ENCODE data around the gene SV2A.

The SV2A gene

GRCh38 chr1:149929856-149930255, 12.2 kb upstream of the SV2A start:
- no peak for DNase-seq (ENCODE audit: extremely low read depth in 1 of 2, low read depth in 1 of 2)

DNA sequence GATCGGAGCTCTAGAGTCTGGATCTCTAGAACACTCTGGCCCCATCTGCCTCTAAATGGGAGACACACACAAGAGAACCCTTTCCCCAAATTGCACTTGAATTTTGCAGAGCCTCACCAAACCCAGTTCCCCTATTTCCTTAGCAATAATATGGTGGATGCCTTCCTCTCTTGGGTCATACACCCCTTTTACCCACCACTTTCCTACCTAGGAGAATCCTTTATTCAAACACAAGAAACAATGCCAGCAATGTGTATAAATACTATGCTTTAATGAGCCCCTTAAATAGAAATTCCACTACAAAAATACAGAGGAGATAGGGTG, 10.7 kb upstream of the SV2A start:
- no peak for DNase-seq (ENCODE audit: extremely low read depth in 1 of 2, low read depth in 1 of 2)

- DNase-seq (ENCODE audit: extremely low read depth in 1 of 2, low read depth in 1 of 2), result peak; percentile 87 to 93
Measured at GRCh38 chr1:149927563-149928400, 10.1 kb upstream of the SV2A start, which contains the start of gene SF3B4. Gene SF3B4, minus strand, starts transcription at chr1:149927803. Its CDS starts 44 bp downstream, at chr1:149927759.

DNA sequence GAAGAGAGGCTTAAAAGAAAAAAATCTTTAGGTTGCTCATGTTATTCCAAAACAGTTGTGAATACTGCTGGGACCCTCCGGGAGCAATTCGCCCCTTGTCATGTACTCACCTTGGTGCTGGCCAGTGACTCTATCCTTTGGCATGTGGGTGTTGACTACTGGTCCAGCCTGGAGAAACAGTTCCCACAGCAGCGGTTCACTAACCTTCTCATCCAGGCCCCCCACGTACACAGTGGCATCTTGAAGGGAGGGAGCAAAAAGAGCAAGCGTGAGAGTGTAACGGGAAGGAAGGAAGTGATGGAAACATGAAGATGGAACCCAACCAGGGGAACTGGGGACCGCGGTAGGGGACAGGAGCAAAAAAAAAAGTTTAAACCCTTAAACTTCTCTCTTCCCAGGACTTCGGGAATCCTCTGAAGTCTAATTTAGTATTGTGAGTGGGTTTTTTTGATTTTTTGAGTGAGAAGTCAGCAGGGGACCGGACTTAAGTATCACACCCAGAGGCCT, 9.5 kb upstream of the SV2A start:
- no peak for DNase-seq (ENCODE audit: extremely low read depth in 1 of 2, low read depth in 1 of 2)

DNA sequence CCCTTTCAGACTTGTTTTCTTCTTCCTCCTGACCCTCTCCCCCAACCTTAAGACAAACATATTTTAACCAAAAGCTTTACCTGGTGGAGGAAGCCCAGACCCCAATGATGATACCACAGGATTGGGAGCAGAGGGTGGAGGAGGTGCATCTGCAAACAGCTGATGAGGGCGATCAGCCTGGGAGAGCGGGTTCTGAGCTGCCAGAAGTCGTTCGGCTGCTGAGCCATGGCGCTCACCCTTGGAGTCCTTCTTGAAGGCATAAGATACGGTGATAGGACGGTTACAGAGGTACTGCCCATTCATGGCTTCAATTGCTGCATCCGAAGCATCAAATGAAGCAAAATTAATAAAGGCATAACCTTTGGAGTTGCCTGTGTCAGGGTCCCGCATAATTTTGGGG, 8.7 kb upstream of the SV2A start:
- no peak for DNase-seq (ENCODE audit: extremely low read depth in 1 of 2, low read depth in 1 of 2)

GRCh38 chr1:149925751-149926150, 8.1 kb upstream of the SV2A start:
- DNase-seq (ENCODE audit: extremely low read depth in 1 of 2, low read depth in 1 of 2), result no peak

DNA sequence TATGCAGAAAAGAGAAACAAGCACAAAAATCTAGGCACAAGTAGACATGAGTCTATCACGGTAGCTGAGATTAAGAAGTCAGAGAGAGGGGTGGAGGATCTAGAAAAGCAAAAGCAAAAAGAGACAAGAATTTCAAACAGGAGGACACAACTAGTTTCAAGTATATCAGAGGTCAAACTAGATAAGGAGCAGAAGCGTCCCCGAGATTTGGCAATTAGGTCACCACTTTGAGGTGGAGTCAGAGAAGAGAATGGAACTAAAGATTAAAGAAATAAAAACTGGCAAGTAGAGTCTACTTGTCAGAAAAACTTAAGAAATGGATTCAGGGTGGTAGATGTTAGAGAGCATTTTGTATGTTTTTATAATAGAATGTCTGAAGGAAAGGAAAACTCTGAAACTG, 7.7 kb upstream of the SV2A start:
- no peak for DNase-seq (ENCODE audit: extremely low read depth in 1 of 2, low read depth in 1 of 2)

DNA sequence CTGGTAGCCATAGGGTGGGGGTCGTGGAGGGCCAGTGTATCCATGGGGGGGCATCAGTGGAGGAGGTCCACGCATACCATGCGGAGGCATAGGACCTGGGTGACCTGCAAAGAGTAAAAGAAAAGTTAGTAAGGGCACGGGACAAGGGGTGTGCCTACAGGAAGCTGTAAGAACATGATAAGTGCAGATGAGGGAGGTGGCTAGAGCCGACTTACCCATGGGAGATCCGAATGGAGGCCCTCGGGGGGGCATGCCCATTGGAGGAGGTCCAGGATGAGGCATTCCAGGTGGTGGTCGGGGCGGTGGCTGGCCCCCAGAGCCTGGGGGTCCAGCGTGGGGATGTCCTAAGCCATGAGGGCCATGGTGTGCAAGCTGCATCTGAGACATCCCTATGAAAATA, 6.0 kb upstream of the SV2A start:
- DNase-seq (ENCODE audit: extremely low read depth in 1 of 2, low read depth in 1 of 2), result no peak

GRCh38 chr1:149916898-149917252, 769 bp downstream of the SV2A start:
- no peak for DNase-seq (ENCODE audit: extremely low read depth in 1 of 2, low read depth in 1 of 2)

GRCh38 chr1:149916193-149916897, 1.3 kb downstream of the SV2A start:
- DNase-seq (ENCODE audit: extremely low read depth in 1 of 2, low read depth in 1 of 2), result no peak

- DNase-seq (ENCODE audit: extremely low read depth in 1 of 2, low read depth in 1 of 2), result no peak
Measured at GRCh38 chr1:149915429-149916192, 2.0 kb downstream of the SV2A start.

- no peak for DNase-seq (ENCODE audit: extremely low read depth in 1 of 2, low read depth in 1 of 2)
Measured at GRCh38 chr1:149914545-149914944, 3.1 kb downstream of the SV2A start.

DNA sequence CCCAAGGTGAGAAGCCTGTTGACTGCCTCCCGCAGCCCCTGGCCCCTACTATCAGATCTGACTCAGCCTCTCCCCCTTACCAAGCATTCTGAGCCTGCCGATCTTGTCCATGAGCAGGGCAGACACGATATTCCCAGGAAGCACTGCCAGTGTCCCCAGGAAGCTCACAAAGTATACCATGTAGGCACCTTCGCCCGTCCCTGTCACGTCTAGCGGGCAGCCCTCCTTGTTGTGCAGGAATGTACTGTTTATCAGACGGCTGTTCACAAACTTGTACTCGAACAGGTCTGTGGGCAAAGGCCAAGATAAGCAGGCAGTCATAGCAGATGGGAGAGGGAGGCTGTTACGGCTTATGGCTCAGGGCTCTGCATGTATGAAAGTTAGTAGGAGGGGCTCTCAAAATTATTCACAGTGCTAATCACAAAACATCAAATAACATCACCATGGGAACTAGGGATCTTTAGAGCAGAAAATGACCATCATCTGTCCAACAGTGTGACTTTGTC, 11.0 kb downstream of the SV2A start:
- DNase-seq (ENCODE audit: extremely low read depth in 1 of 2, low read depth in 1 of 2), result no peak

DNA sequence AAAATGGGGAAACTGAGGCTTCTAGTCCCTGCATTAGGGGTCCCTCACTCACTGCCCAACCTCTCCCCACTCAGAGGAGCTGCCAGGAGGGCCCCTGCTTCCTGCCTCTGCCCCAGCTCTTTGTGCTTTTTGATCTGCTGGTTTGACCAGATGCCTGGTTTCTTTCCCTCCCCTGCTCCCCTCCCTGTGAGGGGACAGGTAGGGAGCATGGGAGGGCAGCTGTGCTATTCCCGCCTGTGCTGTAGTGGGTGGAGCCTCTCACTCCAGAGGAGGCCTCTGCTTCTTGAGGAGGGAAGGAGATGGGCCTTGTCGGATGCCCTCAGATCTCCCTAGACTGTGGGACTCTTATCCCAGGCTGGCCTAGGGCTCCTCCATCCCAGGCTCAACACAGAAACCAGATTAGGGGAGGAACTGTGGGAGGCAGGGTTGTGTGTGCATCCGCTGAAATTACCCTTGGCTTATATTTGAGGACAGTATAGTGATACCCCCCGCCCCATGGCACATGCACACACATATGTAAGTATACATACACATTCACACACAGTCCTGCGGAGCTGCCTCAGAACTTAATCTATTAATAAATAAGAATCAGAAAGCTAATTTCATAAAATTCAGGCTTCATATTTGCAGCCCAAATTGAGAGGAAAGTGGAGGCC, 13.7 kb downstream of the SV2A start:
- no peak for DNase-seq (ENCODE audit: extremely low read depth in 1 of 2, low read depth in 1 of 2)

DNA sequence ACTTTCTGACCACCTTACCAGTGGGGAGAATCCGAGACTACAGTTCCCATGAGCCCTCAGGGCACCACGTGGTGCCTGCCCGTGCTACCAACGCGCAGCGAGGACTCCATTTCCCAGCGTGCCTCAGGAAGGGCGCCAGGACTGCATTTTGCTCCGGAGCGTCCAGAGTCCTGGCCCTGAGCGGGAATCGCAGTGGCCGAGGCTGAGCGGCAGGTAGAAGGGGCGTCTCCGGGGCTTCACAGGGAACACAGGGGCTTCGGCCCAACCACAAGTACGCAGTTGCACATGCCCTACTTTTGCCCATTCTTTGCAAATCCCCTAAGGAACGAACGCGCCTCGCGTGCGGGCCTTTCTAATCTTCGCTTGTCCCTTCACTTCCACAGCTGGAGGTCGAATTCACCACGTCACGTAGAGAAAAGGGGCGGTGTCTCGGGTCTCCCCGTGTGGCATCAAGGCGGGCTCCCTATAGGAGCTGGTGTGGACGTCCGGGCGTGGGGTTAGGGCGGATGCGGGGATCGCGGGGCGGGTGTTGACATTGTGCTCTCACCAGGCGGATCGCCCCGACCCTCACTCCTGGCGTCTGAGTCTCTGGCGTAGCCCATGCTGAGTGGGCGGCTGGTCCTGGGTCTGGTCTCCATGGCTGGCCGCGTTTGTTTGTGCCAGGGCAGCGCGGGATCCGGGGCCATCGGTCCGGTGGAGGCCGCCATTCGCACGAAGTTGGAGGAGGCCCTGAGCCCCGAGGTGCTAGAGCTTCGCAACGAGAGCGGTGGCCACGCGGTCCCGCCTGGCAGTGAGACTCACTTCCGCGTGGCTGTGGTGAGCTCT, 18.0 kb downstream of the SV2A start, which contains the start of gene BOLA1:
BOLA1 (plus strand) TSS at position 109 of the 825 bp plus-strand sequence; CDS start at position 601, 492 bp downstream.
- DNase-seq (ENCODE audit: extremely low read depth in 1 of 2, low read depth in 1 of 2), result peak; percentile 39 to 69

- no peak for DNase-seq (ENCODE audit: extremely low read depth in 1 of 2, low read depth in 1 of 2)
Measured at GRCh38 chr1:149896575-149896974, 21.1 kb downstream of the SV2A start.

DNA sequence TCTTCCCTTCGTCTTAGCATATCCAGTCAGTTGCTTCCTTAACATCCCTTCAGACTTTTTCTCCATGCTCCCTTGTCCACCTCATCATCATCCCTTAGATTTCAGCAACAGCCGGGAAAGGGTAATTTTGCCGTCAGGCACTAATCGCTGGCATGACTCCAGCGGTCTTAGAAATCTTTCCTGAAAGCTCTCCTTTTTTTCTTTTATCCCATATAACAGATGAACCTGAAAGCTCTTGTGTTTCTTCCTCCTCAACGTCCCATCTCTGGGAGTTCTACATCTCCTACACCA, 28.7 kb downstream of the SV2A start:
- no peak for DNase-seq (ENCODE audit: extremely low read depth in 1 of 2, low read depth in 1 of 2)

DNA sequence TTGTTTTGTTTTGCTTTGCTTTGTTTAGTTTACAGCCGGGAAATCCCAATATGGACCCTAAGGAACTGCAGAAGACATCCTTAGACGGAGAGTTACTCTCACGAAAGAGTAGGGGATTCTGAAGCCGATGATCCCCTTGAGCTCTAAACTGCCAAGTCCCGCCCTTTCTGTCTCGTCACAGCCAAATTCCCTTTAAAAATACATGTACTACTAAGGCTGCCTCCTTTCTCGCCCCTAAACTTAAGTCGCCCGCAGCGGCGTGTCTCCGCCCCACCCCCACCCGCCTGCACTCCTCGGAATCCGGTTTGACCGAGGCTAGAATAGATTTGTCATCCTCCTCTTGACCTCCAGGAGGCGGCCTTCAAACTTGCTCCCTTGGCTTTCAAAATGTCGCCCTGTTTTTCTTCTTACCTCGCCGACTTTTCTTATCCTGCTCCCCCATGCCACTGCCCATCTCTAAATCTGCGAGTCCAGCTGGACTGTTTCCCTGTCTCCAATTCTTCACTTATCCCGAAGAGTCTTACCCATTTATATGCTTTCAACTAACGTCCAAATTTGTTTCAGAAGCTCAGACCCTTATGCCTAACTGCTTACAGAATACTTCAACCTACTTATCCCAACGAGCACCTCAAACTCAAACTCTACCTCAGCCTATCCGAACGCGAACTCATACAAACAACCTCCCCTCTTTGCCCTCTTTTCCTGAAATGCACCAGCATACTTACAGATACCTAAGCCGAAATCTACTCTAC, 29.2 kb downstream of the SV2A start:
- DNase-seq (ENCODE audit: extremely low read depth in 1 of 2, low read depth in 1 of 2), result peak; percentile 45 to 47

Data from activated CD8-positive, alpha-beta memory T cell treated with anti-CD3 and anti-CD28 coated beads for 1 hour (primary cell).